Measurements from ENCODE around the gene UBN1. TPM values are rescaled to one million over a fixed set of nuclear protein-coding genes. Genes with fewer than 3 reads are reported as not detected.

Gene UBN1
- total RNA-seq = 10 to 100 TPM; 23.0 to 33.2 TPM
- polyA plus RNA-seq = 1 to 10 TPM; 7.8 to 8.1 TPM
- long read RNA-seq, donor 1, partial matches to known transcripts = 8 of 11 reads
- long read RNA-seq, donor 1, other reads (novel, unspliced or antisense) = 3 of 11 reads
- long read RNA-seq, donor 2, full-length matches to known transcripts = 2 of 32 reads
- long read RNA-seq, donor 2, partial matches to known transcripts = 14 of 32 reads
- long read RNA-seq, donor 2, other reads (novel, unspliced or antisense) = 16 of 32 reads

DNA sequence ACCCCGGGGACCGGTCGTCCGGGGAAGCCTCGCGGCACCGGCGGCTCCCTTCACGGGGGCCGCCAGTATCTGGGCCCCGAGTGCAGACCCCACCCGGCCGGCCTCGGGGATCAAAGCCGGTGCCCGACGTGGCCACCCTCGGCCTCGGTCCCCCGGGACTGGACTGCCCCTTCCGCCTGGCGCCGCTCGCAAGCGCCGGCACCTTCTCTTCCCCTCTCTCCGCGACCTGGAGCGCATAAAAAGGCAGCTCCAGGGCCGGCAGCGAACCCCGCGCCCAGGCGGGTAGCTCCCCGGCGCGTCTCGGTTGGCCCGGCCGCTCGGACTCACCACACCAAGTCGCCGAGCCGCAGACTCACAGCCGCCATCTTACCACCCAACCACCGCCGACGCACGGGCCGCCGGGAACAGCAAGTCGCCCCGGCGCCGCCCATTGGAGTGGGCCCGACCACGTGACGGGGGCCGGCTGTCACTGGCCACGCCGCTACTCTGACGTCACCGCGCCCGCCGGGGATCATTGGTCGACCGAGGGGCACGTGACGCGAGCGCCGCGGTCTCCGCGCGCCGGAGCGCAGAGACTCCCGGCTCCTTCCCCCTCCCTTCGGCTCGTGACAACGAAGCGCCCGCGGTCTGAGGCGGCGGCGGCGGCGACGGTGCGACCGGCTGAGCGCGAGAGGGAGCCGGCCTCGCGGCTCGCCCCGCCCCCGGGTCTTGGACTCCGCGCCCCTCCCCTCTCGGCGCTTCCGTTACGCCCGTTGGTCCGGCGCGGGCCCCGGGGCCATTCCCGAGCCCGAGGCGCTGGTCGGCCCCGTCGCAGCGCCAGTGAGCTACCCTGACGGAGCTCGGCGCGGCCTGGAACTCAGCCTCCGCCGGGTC, at the start of gene UBN1, which contains the start of gene GLYR1:
Gene UBN1 (plus strand): TSS at position 581 of the 873 bp plus-strand sequence. CDS start 5,437 bp downstream, outside the sequence.
Gene GLYR1 (minus strand): TSS at position 388 of the 873 bp plus-strand sequence. CDS start 23 bp downstream, at position 365.
- intact Hi-C loops (cut with DNase I) = loop anchor here (1.0 to 5.0 kb wide), 3 partner anchors 95 to 185 kb away; partner anchors contain the start of gene NAGPA (in 1 of the 2)
- H3K9me3 ChIP-seq (ENCODE audit: control insufficient read depth, low read length) = no peaks in the 10 kb centered on the region
- H3K27ac ChIP-seq (ENCODE audit: low read depth in 1 of 2, low read length in 2 of 2) = peak within 1 kb of the TSS; percentile 67 to 87
- no peaks in the 10 kb centered on the region for H3K27me3 ChIP-seq (ENCODE audit: control insufficient read depth in 1 of 2, insufficient read depth in 2 of 2, low read length in 1 of 2)
- ATAC-seq (ENCODE audit: low FRiP score) = peak; percentile 99
- H3K4me3 ChIP-seq (ENCODE audit: low read length in 2 of 2) = peak within 1 kb of the TSS; percentile 86 to 93
- peaks cover 0 to 1% of the 10 kb centered on the region in 2 donors for H3K36me3 ChIP-seq (ENCODE audit: control insufficient read depth in 1 of 2, insufficient read depth in 2 of 2, low read length in 1 of 2)
- WGBS, 2 donors = 0% methylated on average over 88 to 126 of the region's 126 CpGs
- no peaks in the 10 kb centered on the region for H3K4me1 ChIP-seq (ENCODE audit: control insufficient read depth in 1 of 2, insufficient read depth in 2 of 2, low read length in 2 of 2)
- peak; percentile 100 for DNase-seq

DNA sequence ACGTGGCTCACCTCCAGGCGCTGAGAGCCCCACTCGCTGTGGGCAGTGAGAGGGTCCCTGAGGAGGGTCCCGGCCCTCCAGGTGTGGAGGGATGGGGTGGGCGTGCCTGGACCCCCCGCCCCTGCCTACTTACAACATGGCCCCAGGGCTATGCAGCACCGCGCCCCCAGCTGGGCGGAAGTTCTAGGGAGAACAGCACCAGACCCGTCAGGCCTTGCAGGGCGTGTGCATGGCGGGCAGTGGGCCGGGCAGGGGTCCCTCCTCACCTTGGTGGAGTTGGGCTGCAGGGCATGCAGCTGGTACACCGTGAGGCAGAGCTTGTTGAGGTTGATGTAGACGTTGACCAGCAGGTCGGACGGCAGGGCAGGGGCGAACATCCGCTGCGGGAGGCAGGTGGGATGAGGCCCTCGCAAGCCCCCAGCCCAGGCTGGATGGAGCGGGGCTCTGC, 49.5 kb upstream of the UBN1 start:
- DNase-seq = no peak
- no peak overlapping the region for H3K4me3 ChIP-seq (ENCODE audit: low read length in 2 of 2)
- intact Hi-C loops (cut with DNase I) = no loop called here
- no peaks in the 10 kb centered on the region for H3K27me3 ChIP-seq (ENCODE audit: control insufficient read depth in 1 of 2, insufficient read depth in 2 of 2, low read length in 1 of 2)
- WGBS, 2 donors = 93% methylated on average over 22 of the region's 22 CpGs
- no peaks in the 10 kb centered on the region for H3K4me1 ChIP-seq (ENCODE audit: control insufficient read depth in 1 of 2, insufficient read depth in 2 of 2, low read length in 2 of 2)
- no peaks in the 10 kb centered on the region for H3K36me3 ChIP-seq (ENCODE audit: control insufficient read depth in 1 of 2, insufficient read depth in 2 of 2, low read length in 1 of 2)
- no peak overlapping the region for H3K27ac ChIP-seq (ENCODE audit: low read depth in 1 of 2, low read length in 2 of 2)
- no peaks in the 10 kb centered on the region for H3K9me3 ChIP-seq (ENCODE audit: control insufficient read depth, low read length)
- no peak for ATAC-seq (ENCODE audit: low FRiP score)

DNA sequence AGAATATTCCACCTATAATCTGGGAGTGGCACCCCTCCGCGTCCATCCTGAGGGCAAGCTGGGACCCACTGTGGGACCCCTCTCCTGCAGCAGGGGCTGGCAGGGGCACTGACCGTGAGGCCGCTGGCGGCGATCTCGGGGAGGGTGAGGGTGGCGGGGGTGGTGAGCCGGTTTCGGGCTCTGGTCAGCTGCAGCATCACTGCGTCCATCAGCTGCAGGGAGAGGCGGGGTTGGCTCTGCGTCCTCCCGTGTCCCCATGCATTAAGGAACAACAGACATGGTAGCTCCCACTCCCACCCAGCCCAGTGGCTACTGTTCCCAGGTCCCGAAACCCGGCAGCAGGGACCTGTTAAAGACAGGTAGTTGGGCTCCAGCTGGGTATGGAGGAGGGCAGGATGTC, 48.8 kb upstream of the UBN1 start:
- no peaks in the 10 kb centered on the region for H3K36me3 ChIP-seq (ENCODE audit: control insufficient read depth in 1 of 2, insufficient read depth in 2 of 2, low read length in 1 of 2)
- DNase-seq = no peak

DNA sequence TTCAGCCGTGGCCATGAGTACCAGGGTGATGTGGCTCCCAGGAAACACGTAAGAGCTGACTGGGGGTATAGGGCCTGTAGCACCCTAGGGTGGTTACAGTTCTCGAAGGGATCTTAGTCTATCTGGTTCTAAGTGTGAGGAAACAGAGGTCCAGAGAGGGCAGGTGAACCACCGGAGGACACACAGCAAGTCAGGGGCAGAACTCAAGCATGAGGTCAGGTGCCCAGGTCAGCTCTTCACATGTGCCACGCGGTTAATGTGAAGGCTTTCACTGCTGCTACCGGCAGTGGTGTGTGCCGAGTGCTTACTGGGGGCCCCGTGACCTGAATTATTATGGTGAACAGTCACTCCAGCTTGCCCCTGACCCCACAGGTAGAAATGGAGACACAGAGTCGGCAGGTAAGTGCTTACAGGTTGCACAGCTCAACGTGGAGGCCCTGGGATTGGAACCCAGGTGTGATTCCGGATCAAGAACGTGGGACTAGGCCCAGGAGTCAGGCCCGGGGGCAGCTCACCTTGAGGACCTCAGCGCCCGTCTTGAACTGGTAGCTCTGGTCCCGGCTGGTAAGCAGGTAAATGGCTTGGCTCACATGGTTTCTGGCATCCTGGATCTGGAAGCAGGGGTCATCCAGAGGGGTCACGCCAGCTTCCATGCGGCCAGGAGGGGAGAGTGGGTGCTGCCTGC, 48.0 kb upstream of the UBN1 start:
- WGBS, 2 donors = 93 to 95% methylated on average over 19 of the region's 19 CpGs
- Histone ChIP-seq H3K36me3 (ENCODE audit: control insufficient read depth in 1 of 2, insufficient read depth in 2 of 2, low read length in 1 of 2) (no peaks in the 10 kb centered on the region), H3K27me3 (ENCODE audit: control insufficient read depth in 1 of 2, insufficient read depth in 2 of 2, low read length in 1 of 2) (no peaks in the 10 kb centered on the region), H3K27ac (ENCODE audit: low read depth in 1 of 2, low read length in 2 of 2) (no peak overlapping the region), H3K4me1 (ENCODE audit: control insufficient read depth in 1 of 2, insufficient read depth in 2 of 2, low read length in 2 of 2) (no peaks in the 10 kb centered on the region), H3K9me3 (ENCODE audit: control insufficient read depth, low read length) (no peaks in the 10 kb centered on the region), H3K4me3 (ENCODE audit: low read length in 2 of 2) (no peak overlapping the region)
- intact Hi-C loops (cut with DNase I) = no loop called here
- DNase-seq (no peak), ATAC-seq (ENCODE audit: low FRiP score) (no peak)

More for the DNA sequence above, 48.8 kb upstream of the UBN1 start:
- intact Hi-C loops (cut with DNase I) = no loop called here
- no peaks in the 10 kb centered on the region for H3K4me1 ChIP-seq (ENCODE audit: control insufficient read depth in 1 of 2, insufficient read depth in 2 of 2, low read length in 2 of 2)
- H3K27me3 ChIP-seq (ENCODE audit: control insufficient read depth in 1 of 2, insufficient read depth in 2 of 2, low read length in 1 of 2) = no peaks in the 10 kb centered on the region
- no peak for ATAC-seq (ENCODE audit: low FRiP score)
- H3K9me3 ChIP-seq (ENCODE audit: control insufficient read depth, low read length) = no peaks in the 10 kb centered on the region
- WGBS, 2 donors = 94% methylated on average over 13 to 16 of the region's 16 CpGs
- H3K27ac ChIP-seq (ENCODE audit: low read depth in 1 of 2, low read length in 2 of 2) = no peak overlapping the region
- H3K4me3 ChIP-seq (ENCODE audit: low read length in 2 of 2) = no peak overlapping the region

GRCh38 chr16:4800290-4801041, 46.8 kb upstream of the UBN1 start:
- intact Hi-C loops (cut with DNase I) = no loop called here
- H3K4me3 ChIP-seq (ENCODE audit: low read length in 2 of 2) = no peak overlapping the region
- ATAC-seq (ENCODE audit: low FRiP score) (no peak), DNase-seq (no peak)
- no peaks in the 10 kb centered on the region for H3K4me1 ChIP-seq (ENCODE audit: control insufficient read depth in 1 of 2, insufficient read depth in 2 of 2, low read length in 2 of 2)
- WGBS, 2 donors = 83 to 84% methylated on average over 17 of the region's 17 CpGs
- H3K36me3 ChIP-seq (ENCODE audit: control insufficient read depth in 1 of 2, insufficient read depth in 2 of 2, low read length in 1 of 2) = peaks cover 0 to 2% of the 10 kb centered on the region in 2 donors
- no peaks in the 10 kb centered on the region for H3K27me3 ChIP-seq (ENCODE audit: control insufficient read depth in 1 of 2, insufficient read depth in 2 of 2, low read length in 1 of 2)
- no peak overlapping the region for H3K27ac ChIP-seq (ENCODE audit: low read depth in 1 of 2, low read length in 2 of 2)
- H3K9me3 ChIP-seq (ENCODE audit: control insufficient read depth, low read length) = no peaks in the 10 kb centered on the region

DNA sequence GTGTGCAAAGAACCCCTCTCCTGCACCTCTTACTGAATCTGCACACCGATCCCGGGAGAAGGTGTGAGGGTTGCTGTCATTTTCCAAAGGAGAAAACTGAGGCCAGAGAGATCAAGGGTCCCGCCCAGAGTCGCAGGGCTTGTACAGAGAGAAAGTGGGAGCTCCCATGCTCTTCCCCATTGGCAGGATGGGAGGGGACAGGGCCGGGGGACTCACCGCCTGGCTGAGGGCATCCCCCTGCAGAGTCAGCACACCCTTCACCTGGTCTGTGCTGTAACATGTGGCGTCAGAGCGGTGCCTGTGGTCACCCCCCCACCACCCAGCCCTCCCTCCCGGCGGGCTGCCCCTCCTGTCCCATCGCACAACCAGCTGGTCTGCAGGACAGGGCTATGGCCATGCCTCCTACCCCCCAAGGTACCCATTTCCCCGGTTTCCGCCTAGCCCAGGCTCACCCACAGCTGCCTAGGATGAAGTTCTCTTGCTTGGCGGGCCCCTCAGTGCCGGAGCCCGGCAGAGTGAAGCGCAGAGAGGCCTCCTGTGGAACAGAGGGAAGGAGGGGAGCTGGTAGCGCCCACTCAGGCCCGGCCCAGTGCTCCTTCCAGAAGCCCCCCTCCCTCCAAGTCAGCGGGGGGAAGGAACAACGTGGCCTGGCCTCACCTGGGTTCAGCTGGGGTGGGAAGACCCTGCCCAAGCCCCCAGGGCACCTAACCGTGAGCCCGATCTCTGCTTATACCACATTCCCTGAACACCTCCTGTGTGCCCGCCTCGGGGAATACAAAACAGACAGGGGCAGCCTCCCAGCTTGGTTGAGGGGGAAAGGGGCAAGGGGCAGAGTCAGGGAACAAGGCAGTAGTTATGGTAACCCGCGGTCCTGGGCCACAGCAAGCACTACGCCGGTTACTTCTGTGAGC, 46.0 kb upstream of the UBN1 start:
- no peaks in the 10 kb centered on the region for H3K9me3 ChIP-seq (ENCODE audit: control insufficient read depth, low read length)
- no peak overlapping the region for H3K27ac ChIP-seq (ENCODE audit: low read depth in 1 of 2, low read length in 2 of 2)
- no peaks in the 10 kb centered on the region for H3K4me1 ChIP-seq (ENCODE audit: control insufficient read depth in 1 of 2, insufficient read depth in 2 of 2, low read length in 2 of 2)
- H3K27me3 ChIP-seq (ENCODE audit: control insufficient read depth in 1 of 2, insufficient read depth in 2 of 2, low read length in 1 of 2) = no peaks in the 10 kb centered on the region
- DNase-seq (no peak), ATAC-seq (ENCODE audit: low FRiP score) (no peak)
- no peak overlapping the region for H3K4me3 ChIP-seq (ENCODE audit: low read length in 2 of 2)
- H3K36me3 ChIP-seq (ENCODE audit: control insufficient read depth in 1 of 2, insufficient read depth in 2 of 2, low read length in 1 of 2) = peaks cover 0 to 2% of the 10 kb centered on the region in 2 donors
- intact Hi-C loops (cut with DNase I) = no loop called here
- WGBS, 2 donors = 53 to 54% methylated on average over 29 of the region's 29 CpGs

GRCh38 chr16:4801962-4802658, 45.2 kb upstream of the UBN1 start, which contains the start of gene ROGDI:
TSS of gene ROGDI (minus strand) at chr16:4802633. CDS start at chr16:4802571, 62 bp downstream.
- ATAC-seq (ENCODE audit: low FRiP score) (peak; percentile 48), DNase-seq (peak; percentile 76 to 86)
- peak within 1 kb of the TSS in 1 of 2 donors; percentile 18 for H3K27ac ChIP-seq (ENCODE audit: low read depth in 1 of 2, low read length in 2 of 2)
- H3K4me3 ChIP-seq (ENCODE audit: low read length in 2 of 2) = peak within 1 kb of the TSS; percentile 63 to 71
- 0 to 1% methylated on average over 45 to 70 of the region's 70 CpGs for WGBS, 2 donors
- H3K4me1 ChIP-seq (ENCODE audit: control insufficient read depth in 1 of 2, insufficient read depth in 2 of 2, low read length in 2 of 2) = no peaks in the 10 kb centered on the region
- peaks cover 0 to 2% of the 10 kb centered on the region in 2 donors for H3K36me3 ChIP-seq (ENCODE audit: control insufficient read depth in 1 of 2, insufficient read depth in 2 of 2, low read length in 1 of 2)
- intact Hi-C loops (cut with DNase I) = loop anchor here in 1 of 2 donors (1.0 to 2.0 kb wide), 2 partner anchors 33 to 68 kb away; partner anchors contain the start of genes ANKS3 and DNAAF8
- H3K9me3 ChIP-seq (ENCODE audit: control insufficient read depth, low read length) = no peaks in the 10 kb centered on the region
- H3K27me3 ChIP-seq (ENCODE audit: control insufficient read depth in 1 of 2, insufficient read depth in 2 of 2, low read length in 1 of 2) = no peaks in the 10 kb centered on the region

Measured in aorta (tissue), 5 donors.